ENCODE results near the gene ABAT. TPM values are rescaled to one million over a fixed set of nuclear protein-coding genes. Genes with fewer than 3 reads are reported as not detected.
A peak's percentile ranks its signal among the peaks of the same experiment; 100 is the strongest.

Gene ABAT
- total and polyA plus RNA-seq, 2 of the 8 experiments (the other 6 are each of a cell fraction or from before 2014, with no cell fraction given) = 6.4 to 8.4 TPM

DNA sequence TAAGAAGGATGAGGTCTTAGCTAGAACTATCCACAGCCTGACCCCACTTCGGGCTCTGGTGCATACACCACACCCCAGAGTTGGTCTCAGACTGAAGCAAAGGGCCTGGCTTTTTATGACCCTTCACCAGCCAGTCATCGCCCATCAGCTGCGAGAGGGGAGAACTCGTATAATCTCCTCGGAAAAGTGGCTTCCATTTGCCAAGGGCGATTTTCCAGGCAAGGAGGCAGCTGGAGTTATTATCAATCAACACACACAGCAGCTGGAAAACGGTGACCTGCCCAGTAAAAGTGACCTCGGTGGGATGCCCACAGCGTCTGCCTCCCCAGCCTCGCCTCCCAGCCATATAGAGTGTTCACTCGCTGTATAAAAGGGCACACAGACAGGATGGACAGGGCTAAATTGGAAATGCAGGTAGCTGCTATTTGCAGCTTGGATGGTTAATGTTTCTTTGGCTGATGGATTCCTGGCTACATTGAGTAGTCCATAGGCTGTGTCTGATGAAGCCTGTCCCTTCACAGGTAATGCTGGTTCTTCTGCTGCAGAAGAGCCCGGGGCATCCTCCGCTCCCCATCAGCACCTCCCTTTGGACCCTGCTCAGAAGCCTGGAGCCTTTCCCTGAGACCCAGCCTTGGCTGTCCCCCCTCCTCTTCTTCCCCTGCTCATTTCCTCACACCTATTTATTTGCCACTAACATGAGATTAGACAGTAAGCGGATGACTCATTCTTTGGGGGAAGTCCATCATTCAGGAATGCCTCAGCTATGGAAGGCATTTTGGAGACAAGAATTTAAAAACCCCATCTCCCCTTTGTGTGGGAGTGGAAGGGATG lies 77.3 kb downstream of the ABAT start:
- H3K9me3 ChIP-seq (ENCODE audit: insufficient read depth in 2 of 2, low read depth in 1 of 2, low read length in 1 of 2) = no peaks in the 10 kb centered on the region
- H3K23ac ChIP-seq (ENCODE audit: insufficient read length) = no peak overlapping the region
- H3K79me2 ChIP-seq (ENCODE audit: control insufficient read depth in 1 of 2, insufficient read depth in 2 of 2, low read length in 2 of 2) = no peaks in the 10 kb centered on the region; a peak in 1 of 4 replicates
- no peak overlapping the region for H2BK20ac ChIP-seq (ENCODE audit: low read length)
- H4K8ac ChIP-seq (ENCODE audit: extremely low read depth, insufficient read depth, low read length) = no peak overlapping the region
- H3K79me1 ChIP-seq (ENCODE audit: low read depth, low read length) = no peaks in the 10 kb centered on the region
- FAIRE-seq (no peak), DNase-seq (ENCODE audit: low read depth in 1 of 2, low spot score in 2 of 2) (peak in 1 of 2 experiments; percentile 15)
- H3K27ac ChIP-seq (ENCODE audit: low read depth, low read length) = no peak overlapping the region
- no peak overlapping the region for H4K91ac ChIP-seq (replicated peaks; ENCODE audit: insufficient read length, low read length)
- no peaks in the 10 kb centered on the region for H3K23me2 ChIP-seq (ENCODE audit: low read depth, low read length)
- POLR2A ChIA-PET (ENCODE audit: partially characterized antibody) = interaction anchor here (0.9 to 2.1 kb wide), 3 partner anchors 10 to 45 kb away, joined by 3 to 5 read pairs (median 3); no protein-coding TSS in a partner anchor
- no peaks in the 10 kb centered on the region for H3K4me1 ChIP-seq (replicated peaks in 1 of 4; ENCODE audit: control insufficient read depth in 3 of 4, insufficient read depth in 4 of 4, low read length in 3 of 4)
- no peak overlapping the region for H3K4me3 ChIP-seq (ENCODE audit: extremely low read depth in 1 of 4, insufficient read depth in 2 of 4, low read depth in 3 of 4, low read length in 4 of 4)
- no peak overlapping the region for H4K5ac ChIP-seq (ENCODE audit: insufficient read length, low read depth, low read length)
- H2BK5ac ChIP-seq (ENCODE audit: low read depth, low read length) = no peak overlapping the region
- no peak overlapping the region for H2BK12ac ChIP-seq (ENCODE audit: low read depth, low read length)
- no peak overlapping the region for H2BK15ac ChIP-seq (ENCODE audit: low read length)
- H2BK120ac ChIP-seq (replicated peaks; ENCODE audit: low read depth, low read length) = no peak overlapping the region
- no peak overlapping the region for H3K18ac ChIP-seq (ENCODE audit: extremely low read depth, low read length)
- no peak overlapping the region for H2AFZ ChIP-seq (ENCODE audit: low read length)
- H4K20me1 ChIP-seq (replicated peaks in 1 of 2; ENCODE audit: control insufficient read depth in 1 of 2, insufficient read depth in 2 of 2, low read length in 2 of 2) = no peaks in the 10 kb centered on the region
- TF ChIP-seq JUND (IDR thresholded peaks at IDR 0.05; ENCODE audit: low read length) = peak; percentile 53; the same call in 1 of the 2 replicates
- no peak for TF ChIP-seq BCL11A (IDR thresholded peaks at IDR 0.05; ENCODE audit: low read depth in 2 of 2, low read length in 2 of 2)
- no peak overlapping the region for H3K9ac ChIP-seq (replicated peaks in 1 of 4; ENCODE audit: extremely low read depth in 1 of 4, low read depth in 3 of 4, low read length in 3 of 4)
- no peak overlapping the region for H3K56ac ChIP-seq (replicated peaks; ENCODE audit: insufficient read length, low read depth, low read length)
- H3K36me3 ChIP-seq (ENCODE audit: control insufficient read depth in 2 of 4, insufficient read depth in 4 of 4, low read length in 3 of 4) = no peaks in the 10 kb centered on the region; a peak in 1 of 8 replicates
- no peak overlapping the region for H3K4me2 ChIP-seq (ENCODE audit: insufficient read depth in 1 of 2, low read depth in 2 of 2, low read length in 2 of 2)
- H3K14ac ChIP-seq (ENCODE audit: insufficient read length) = no peak overlapping the region
- WGBS, 2 experiments (ENCODE audit: extremely low coverage in 1 of 2, insufficient coverage in 1 of 2, insufficient read length in 1 of 2, insufficient replicate concordance in 2 of 2, low coverage in 1 of 2, low lambda C conversion rate in 2 of 2, missing lambda C conversion rate in 1 of 2) = 83% methylated on average over 14 of the region's 14 CpGs; no CpG with 5 or more reads in 1 of the 2 experiments
- H3K27me3 ChIP-seq (replicated peaks in 1 of 4; ENCODE audit: control insufficient read depth in 3 of 4, extremely low read depth in 1 of 4, insufficient read depth in 3 of 4, low read length in 3 of 4) = no peaks in the 10 kb centered on the region
- H2AK5ac ChIP-seq (ENCODE audit: low read depth, low read length) = no peak overlapping the region
- no peak overlapping the region for H3K4ac ChIP-seq (replicated peaks; ENCODE audit: insufficient read length, low read depth, low read length)
- CTCF ChIA-PET (ENCODE audit: partially characterized antibody) = interaction anchor here (0.6 to 1.8 kb wide), 6 partner anchors 8 to 801 kb away, joined by 3 to 4 read pairs (median 4); no protein-coding TSS in a partner anchor
